Subcutaneous abdominal adipose tissue (tissue), 5 donors: ENCODE measurements around the gene KCNK4.

Experiments used
- H3K27ac ChIP-seq: one replicate; pipeline ENCODE4 v1.7.0; 2013; ENCODE audit warnings: low read depth, mild to moderate bottlenecking, inconsistent platforms, low read length, moderate library complexity
- H3K27me3 ChIP-seq, 5 donors: one replicate each; pipeline ENCODE4 v1.7.0; 2013; ENCODE audit warnings: low read length in 5 of 5, inconsistent platforms in 1 of 5; ENCODE audit not compliant: control insufficient read depth in 5 of 5, insufficient read depth in 4 of 5
- H3K36me3 ChIP-seq, 5 donors: one replicate each; pipeline ENCODE4 v1.7.0; 2013; ENCODE audit warnings: low read length in 5 of 5; ENCODE audit not compliant: control insufficient read depth in 5 of 5, insufficient read depth in 5 of 5
- H3K4me1 ChIP-seq, 5 donors: one replicate each; pipeline ENCODE4 v1.7.0; 2013; ENCODE audit warnings: low read length in 5 of 5, mild to moderate bottlenecking in 3 of 5, moderate library complexity in 1 of 5; ENCODE audit not compliant: control insufficient read depth in 5 of 5, insufficient read depth in 5 of 5
- H3K4me3 ChIP-seq, 5 donors: one replicate each; pipeline ENCODE4 v1.7.0; 2013; ENCODE audit warnings: low read length in 5 of 5, low read depth in 1 of 5
- H3K9ac ChIP-seq, 5 donors: one replicate each; pipeline ENCODE4 v1.7.0; 2013; ENCODE audit warnings: low read length in 5 of 5, mild to moderate bottlenecking in 4 of 5, moderate library complexity in 3 of 5
- H3K9me3 ChIP-seq, 5 donors: one replicate each; pipeline ENCODE4 v1.7.0; 2013; ENCODE audit warnings: low read length in 5 of 5; ENCODE audit not compliant: control insufficient read depth in 5 of 5
- donor health status: healthy.
- donor health status: healthy.
- donor health status: healthy.
- donor health status: healthy.
- donor health status: healthy.

Gene KCNK4

GRCh38 chr11:64281957-64282770, 8.9 kb upstream of the KCNK4 start:
- H3K27ac ChIP-seq = no peak overlapping the region
- no peaks in the 10 kb centered on the region for H3K27me3 ChIP-seq
- no peak overlapping the region for H3K9ac ChIP-seq
- peaks cover 0 to 29% (median 22%) of the 10 kb centered on the region in 5 donors for H3K4me1 ChIP-seq
- no peak overlapping the region for H3K4me3 ChIP-seq
- peaks cover 0 to 24% (median 12%) of the 10 kb centered on the region in 5 donors for H3K36me3 ChIP-seq
- no peaks in the 10 kb centered on the region for H3K9me3 ChIP-seq

- Histone ChIP-seq H3K4me1 (peaks cover 0 to 29% (median 22%) of the 10 kb centered on the region in 5 donors), H3K9me3 (no peaks in the 10 kb centered on the region), H3K9ac (peak overlapping the region in 3 of 5 donors; percentile 86 to 94 (median 94)), H3K36me3 (peaks cover 0 to 16% (median 11%) of the 10 kb centered on the region in 5 donors), H3K27ac (no peak overlapping the region), H3K27me3 (no peaks in the 10 kb centered on the region), H3K4me3 (no peak overlapping the region)
These were observed 8.0 kb upstream of the KCNK4 start for GRCh38 chr11:64283092-64283491.

GRCh38 chr11:64284048-64284961, 6.8 kb upstream of the KCNK4 start, which contains the start of gene BAD:
Gene BAD (minus strand): TSS chr11:64284665. CDS start chr11:64284368, 297 bp downstream.
- peak within 1 kb of the TSS; percentile 73 to 93 (median 89) for H3K4me3 ChIP-seq
- peaks cover 0 to 29% (median 22%) of the 10 kb centered on the region in 5 donors for H3K4me1 ChIP-seq
- no peaks in the 10 kb centered on the region for H3K9me3 ChIP-seq
- H3K36me3 ChIP-seq = peaks cover 0 to 5% (median 4%) of the 10 kb centered on the region in 5 donors
- H3K27me3 ChIP-seq = peaks cover 0 to 1% (median 0%) of the 10 kb centered on the region in 5 donors
- peak within 1 kb of the TSS; percentile 97 for H3K27ac ChIP-seq
- H3K9ac ChIP-seq = peak within 1 kb of the TSS; percentile 66 to 94 (median 93)

GRCh38 chr11:64284962-64285884, 5.9 kb upstream of the KCNK4 start, which contains the start of gene GPR137:
Gene GPR137 (plus strand): TSS chr11:64285848. CDS start chr11:64286525, 677 bp downstream.
- peaks cover 0 to 29% (median 22%) of the 10 kb centered on the region in 5 donors for H3K4me1 ChIP-seq
- H3K4me3 ChIP-seq = peak within 1 kb of the TSS; percentile 73 to 93 (median 89)
- peaks cover 0 to 9% (median 4%) of the 10 kb centered on the region in 5 donors for H3K36me3 ChIP-seq
- peaks cover 2 to 6% (median 3%) of the 10 kb centered on the region in 5 donors for H3K27me3 ChIP-seq
- no peaks in the 10 kb centered on the region for H3K9me3 ChIP-seq
- H3K27ac ChIP-seq = peak within 1 kb of the TSS; percentile 97
- H3K9ac ChIP-seq = peak within 1 kb of the TSS; percentile 63 to 94 (median 89)

- peaks cover 9 to 14% (median 12%) of the 10 kb centered on the region in 5 donors for H3K27me3 ChIP-seq
- H3K27ac ChIP-seq = peak overlapping the region; percentile 97
- H3K36me3 ChIP-seq = peaks cover 0 to 9% (median 4%) of the 10 kb centered on the region in 5 donors
- peaks cover 0 to 32% (median 22%) of the 10 kb centered on the region in 5 donors for H3K4me1 ChIP-seq
- H3K9ac ChIP-seq = peak overlapping the region in 4 of 5 donors; percentile 64 to 78 (median 72)
- no peaks in the 10 kb centered on the region for H3K9me3 ChIP-seq
- H3K4me3 ChIP-seq = peak overlapping the region; percentile 55 to 93 (median 77)
These were observed 5.0 kb upstream of the KCNK4 start for GRCh38 chr11:64285885-64286800.

- Histone ChIP-seq H3K4me1 (peaks cover 0 to 38% (median 28%) of the 10 kb centered on the region in 5 donors), H3K9me3 (no peaks in the 10 kb centered on the region), H3K36me3 (peaks cover 0 to 9% (median 4%) of the 10 kb centered on the region in 5 donors), H3K27me3 (peaks cover 9 to 20% (median 17%) of the 10 kb centered on the region in 5 donors), H3K27ac (no peak overlapping the region), H3K9ac (peak overlapping the region in 2 of 5 donors; percentile 76 to 78), H3K4me3 (no peak overlapping the region)
These were observed 4.3 kb upstream of the KCNK4 start for GRCh38 chr11:64286801-64287159.

- Histone ChIP-seq H3K9ac (no peak overlapping the region), H3K9me3 (no peaks in the 10 kb centered on the region), H3K36me3 (peaks cover 0 to 4% (median 0%) of the 10 kb centered on the region in 5 donors), H3K4me3 (no peak overlapping the region), H3K27me3 (peaks cover 14 to 31% (median 25%) of the 10 kb centered on the region in 5 donors), H3K27ac (no peak overlapping the region), H3K4me1 (peaks cover 0 to 47% (median 37%) of the 10 kb centered on the region in 5 donors)
These were observed 3.3 kb upstream of the KCNK4 start for GRCh38 chr11:64287676-64288352.

- peaks cover 20 to 36% (median 31%) of the 10 kb centered on the region in 5 donors for H3K27me3 ChIP-seq
- no peak overlapping the region for H3K9ac ChIP-seq
- peaks cover 0 to 4% (median 0%) of the 10 kb centered on the region in 5 donors for H3K36me3 ChIP-seq
- H3K4me3 ChIP-seq = no peak overlapping the region
- H3K9me3 ChIP-seq = no peaks in the 10 kb centered on the region
- no peak overlapping the region for H3K27ac ChIP-seq
- peaks cover 0 to 44% (median 35%) of the 10 kb centered on the region in 5 donors for H3K4me1 ChIP-seq
These were observed 2.8 kb upstream of the KCNK4 start for GRCh38 chr11:64288353-64288750.
